NCI-H1092 (cell line): ENCODE data around the gene PADI2.

Source experiments
- DNase-seq: peaks from one replicate; lab custom pipeline; 2025; lab: John Stamatoyannopoulos, UW

PADI2 gene

DNA sequence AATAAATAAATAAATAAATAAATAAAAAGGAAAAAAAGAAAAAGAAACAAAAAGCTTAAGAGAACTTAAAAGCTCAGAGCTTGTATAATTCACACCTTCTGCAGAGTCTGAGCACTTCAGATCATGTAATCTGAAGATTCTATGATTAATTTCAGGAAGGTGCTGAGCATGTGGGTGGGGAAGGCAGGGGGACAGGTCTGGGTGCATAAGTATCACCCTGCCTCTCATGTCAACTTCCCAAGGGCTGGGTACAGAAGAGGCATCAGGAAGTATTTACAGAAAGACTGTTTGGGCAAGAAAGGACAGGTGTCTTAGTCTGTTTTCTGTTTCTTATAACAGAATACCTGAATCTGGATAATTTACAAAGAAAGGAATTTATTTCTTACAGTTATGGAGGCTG lies 20.4 kb upstream of the PADI2 start:
- no peak for DNase-seq

DNA sequence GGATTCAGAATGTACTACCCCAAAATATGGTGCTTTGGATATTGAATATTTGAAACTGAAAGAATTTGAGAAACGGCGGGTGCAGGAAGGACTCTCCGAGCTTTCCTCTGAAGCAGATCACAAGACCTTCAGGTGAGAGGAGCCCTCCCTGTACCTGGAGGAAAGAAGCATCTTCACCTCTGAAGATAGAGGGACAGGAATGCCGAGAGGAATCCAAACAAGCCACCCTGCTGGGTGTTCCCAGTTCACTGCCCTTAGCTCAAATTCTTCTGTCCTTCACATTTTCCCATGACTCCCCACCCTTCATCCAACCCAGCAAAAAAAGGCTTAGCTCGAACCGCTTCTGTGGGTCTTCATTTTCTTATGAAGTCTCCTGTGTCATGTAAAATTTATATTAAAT lies 18.2 kb upstream of the PADI2 start:
- DNase-seq = no peak

DNA sequence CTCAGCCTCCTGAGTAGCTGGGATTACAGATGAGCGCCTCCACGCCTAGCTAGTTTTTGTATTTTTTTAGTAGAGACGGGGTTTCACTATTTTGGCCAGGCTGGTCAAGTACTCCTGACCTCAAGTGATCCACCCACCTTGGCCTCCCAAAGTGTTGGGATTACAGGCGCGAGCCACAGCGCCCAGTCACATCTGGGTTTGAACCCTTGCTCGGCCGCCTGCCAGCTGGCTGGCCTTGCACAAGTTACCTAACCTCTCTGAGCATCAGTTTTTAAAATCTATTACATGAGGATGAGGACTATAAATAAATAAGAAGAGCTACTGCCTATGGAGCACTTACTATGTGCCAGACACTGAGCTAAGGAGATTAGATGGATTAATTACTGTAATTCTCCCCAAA lies 17.7 kb upstream of the PADI2 start:
- DNase-seq = no peak

DNA sequence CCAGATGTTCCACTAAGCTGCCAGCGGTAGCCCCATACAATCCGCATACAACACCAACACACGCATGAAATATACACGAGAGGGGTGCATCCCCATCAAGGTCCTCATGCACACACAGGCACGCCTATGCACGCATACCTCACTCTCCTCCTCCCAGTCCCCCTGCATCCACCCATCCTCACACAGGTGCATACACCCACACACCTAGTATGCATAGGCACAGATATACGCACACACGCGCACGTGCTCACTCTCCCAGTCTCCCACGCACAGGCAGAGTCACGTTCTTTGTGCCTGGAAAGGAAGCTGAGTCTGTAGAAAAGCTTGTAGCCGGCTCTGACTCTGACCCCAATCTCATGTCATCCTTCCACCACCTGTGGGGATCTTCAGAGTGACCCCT lies 16.9 kb upstream of the PADI2 start:
- DNase-seq = no peak

DNA sequence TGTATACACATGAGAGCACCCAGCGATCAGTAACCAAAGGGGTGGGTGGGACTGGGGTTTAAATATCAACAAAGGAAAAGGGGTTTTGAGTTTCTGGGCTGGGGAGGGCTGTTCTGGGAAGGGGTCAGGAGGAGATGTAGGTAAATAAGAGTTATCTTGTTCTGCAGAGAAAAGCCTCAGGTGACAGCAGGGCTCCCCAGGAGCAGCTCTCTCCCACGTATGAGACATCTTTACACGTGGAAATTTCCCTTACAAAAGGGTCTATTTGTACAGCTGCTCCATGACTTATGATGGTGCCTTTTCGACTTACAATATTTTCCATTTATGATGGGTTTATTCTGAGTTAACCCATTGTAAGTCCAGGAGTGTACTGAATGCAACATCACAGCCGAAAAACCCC lies 16.3 kb upstream of the PADI2 start:
- no peak for DNase-seq

DNA sequence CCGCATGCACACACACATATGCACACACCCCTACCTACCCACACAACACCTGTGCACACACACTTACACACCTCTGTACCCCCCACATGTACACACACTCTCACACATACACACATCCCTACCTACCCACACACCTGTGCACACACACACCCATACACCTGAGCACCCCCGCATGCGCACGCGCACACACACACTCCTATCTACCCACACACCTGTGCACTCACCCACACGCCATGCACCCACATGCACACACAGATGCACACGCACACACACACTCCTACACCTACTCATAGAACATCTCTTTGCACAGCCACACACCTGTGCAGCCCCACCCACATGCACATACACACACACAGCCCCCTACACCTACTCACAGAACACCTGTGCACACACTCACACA lies 15.5 kb upstream of the PADI2 start:
- DNase-seq = no peak

DNA sequence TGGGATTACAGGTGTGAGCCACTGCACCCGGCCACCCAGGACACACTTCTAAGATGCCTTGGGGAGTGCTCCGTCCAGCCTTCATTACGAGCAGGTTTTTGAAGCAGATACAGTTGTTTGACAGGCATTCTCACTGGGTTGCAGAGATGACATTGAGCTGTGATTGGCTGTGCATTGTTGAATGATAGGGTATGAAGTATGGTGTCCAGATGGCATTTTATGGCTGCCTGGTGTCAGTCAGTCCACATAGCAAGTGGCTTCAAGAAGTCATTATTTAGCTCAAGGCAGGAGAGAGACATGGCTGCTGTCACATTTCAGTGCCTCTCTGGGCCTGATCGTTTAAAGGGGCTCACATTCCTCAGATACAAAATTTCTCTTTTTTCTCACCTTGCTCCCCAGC lies 14.8 kb upstream of the PADI2 start:
- no peak for DNase-seq

DNA sequence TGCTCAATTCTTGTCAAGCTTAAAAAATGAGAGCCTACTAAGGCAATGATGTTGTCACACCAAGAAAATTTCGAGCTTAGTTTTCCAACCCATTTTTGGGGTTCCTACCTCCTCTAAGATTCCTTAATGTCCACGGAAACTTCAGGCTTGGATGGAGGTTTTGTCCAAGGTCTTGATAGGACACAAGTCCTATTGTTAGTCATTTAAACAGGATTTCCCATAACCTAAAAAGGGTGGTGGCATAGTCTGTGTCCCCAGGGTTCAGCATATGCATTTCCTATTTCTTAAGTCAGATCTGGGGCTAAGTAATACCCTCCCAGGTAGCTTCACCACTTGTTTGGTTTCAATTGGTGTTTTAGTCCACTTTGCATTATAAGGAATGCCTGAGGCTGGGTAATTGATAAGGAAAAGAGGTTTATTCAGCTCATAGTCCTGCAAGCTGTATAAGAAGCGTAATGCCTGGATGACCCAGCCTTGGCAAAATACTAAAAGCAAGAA lies 10.9 kb upstream of the PADI2 start:
- no peak for DNase-seq

DNA sequence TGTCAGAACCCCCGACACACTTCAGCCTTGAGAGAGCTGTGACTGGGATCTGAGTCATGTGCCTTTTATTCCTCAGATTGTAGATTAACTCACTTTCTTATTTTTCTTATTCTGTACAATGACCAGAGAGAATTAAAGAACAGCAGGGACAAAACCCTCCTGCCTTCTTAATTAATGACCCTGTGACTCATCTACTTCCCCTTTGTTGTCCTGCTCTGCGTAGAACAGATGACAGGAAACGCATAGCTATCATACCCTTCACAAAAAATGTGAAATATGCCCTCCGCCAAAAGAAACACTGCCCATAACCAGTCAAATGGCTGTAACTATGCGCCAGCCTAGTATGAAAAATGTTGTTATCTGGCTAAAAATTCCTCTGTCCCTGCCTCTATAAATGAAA lies 9.1 kb upstream of the PADI2 start:
- no peak for DNase-seq

DNA sequence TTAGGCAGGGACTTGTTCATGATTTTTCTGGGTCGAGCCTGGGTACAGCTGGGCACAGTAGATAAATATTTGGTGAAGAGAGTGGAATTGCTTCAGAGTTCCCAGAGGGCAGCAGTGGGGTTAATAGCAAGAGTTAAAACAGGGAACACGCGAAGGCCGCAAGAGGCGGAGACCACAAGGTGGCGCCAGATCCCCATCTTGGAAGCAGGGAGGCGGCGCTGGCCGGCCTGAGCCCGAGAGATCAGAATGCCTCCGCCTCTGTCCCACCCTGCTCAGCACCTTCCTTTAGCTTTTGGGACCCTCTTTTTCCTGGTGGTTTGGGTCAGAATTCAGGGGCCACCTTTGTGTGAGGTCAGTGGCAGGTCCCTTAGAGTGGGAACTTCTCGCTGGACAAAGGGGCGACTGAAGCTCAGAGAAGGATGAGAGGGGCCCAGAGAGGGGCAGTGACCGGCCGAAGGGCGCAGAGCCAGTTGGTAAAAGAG lies 6.5 kb upstream of the PADI2 start:
- peak; percentile 65 for DNase-seq

DNA sequence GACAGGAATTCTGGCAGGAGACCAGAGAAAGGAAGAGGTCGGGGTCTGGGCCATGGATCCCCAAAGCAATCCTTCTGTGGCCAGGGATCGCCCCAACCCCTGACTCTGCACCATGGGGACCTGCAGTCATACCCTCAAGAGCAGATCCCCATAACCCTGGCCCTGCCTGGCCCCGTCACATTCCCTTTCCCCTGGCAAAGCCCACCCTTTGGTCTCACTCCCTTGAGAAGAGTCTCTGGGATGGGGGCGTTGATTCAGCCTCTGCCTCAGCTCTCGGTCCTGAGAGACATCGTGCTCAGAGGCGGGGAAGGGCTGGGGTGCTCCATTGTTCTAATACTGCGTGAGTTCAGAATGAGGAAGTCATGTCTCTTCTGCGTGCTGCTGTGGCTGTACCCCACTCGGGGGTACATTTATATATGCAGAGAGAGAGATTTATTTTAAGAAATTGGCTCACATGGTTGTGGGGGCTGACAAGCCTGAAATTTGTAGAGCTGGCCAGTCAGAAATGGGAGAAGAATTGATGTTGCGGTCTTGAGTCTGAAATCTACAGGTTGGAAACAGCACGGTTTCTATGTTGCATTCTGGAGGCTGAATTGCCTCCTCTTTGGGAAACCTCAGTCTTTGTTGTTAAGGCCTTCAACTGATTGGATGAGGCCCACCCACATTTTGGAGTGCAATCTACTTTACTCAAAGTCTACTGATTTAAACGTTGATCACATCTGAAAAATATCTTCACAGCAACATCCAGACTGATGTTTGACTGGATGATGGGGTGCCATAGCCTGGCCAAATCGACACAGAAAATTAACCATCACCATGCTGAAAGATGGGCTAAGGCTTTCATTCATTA lies 4.2 kb upstream of the PADI2 start:
- no peak for DNase-seq

DNA sequence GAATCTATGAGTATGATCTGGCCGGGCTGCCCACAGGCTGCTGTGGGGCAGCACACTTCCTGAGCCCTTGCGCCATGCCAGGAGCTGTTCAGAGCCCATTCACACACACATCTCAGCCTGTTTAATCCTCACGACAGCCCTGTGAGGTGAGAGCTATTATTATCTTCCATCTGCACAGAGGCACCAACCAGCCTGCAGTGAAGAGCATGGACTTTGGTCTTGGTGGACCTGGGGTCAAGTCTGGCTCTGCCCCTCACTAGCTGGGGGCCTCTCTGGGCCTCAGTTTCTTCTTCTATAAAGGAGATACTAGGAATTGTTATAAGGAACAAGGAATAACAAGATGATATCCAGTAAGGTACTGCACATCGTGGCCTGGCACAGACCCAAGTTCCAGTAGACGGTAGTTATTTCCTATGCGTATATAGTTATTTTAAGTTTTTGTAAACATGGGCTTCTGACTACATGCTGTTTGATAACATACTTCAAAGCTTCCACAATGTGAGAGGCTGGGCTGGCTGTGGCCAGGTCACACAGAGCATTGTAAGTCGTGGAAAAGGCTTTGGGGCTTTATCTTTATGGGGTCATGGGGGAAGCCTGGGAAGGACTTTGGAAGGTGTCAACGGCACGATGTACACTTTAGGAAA lies 3.4 kb upstream of the PADI2 start:
- no peak for DNase-seq

DNA sequence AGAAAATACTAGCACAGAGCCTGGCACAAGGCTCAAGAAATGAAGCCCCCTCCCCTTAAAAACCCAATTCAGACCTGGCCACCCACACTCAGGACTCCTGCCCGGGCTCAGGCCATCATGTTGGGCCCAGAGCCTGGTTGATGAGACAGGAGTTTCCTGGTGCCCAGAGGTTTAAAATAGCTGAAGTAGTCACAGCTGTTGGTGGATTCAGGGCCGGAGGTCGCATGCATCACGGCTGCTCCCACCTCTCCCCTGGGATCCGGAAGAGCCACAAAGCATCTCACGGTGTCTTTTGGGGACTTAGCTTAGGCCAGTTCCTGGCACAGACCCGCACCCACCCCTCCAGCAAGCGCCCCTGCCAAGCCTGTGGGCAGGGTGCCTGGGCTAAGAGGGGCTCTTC lies 2.6 kb upstream of the PADI2 start:
- no peak for DNase-seq

DNA sequence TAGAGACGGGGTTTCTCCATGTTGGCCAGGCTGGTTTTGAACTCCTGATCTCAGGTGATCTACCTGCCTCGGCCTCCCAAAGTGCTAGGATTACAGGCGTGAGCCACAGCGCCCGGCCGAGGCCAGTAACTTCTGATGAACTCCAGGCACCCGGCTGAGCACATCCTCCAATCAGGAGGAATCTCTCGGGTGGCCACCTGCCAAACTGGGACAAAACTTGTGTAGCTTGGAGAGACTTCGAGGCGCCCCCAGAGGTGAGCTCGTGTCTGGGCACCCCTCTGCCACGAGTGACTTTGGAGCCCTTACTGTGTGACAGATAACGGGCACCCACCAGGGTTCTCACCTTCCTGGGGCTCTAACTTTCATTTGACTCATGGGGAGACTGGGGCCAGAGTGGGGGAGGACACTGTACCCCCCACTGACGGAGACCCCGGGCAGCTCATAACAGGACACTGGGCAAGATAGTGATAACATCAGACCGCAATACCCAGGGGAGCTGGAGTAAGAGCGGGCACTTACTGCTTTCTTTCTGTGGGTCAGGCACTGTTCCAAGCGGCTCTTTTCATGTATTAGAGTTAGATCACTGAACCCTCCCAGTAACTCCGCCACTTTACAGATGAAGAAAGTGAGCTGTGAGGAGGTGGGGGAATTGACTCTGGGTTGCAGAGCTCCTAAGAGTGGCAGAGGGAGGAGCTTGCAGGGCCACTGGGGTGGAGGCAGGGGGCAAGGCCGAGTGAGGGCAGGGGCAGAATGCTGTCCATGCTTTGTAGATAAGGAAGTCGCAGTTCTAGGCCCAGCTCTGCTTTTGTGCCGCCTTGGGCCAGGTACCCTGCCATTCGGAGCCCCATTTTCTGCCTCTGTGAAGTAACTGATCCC lies 1.9 kb upstream of the PADI2 start:
- DNase-seq = no peak

DNA sequence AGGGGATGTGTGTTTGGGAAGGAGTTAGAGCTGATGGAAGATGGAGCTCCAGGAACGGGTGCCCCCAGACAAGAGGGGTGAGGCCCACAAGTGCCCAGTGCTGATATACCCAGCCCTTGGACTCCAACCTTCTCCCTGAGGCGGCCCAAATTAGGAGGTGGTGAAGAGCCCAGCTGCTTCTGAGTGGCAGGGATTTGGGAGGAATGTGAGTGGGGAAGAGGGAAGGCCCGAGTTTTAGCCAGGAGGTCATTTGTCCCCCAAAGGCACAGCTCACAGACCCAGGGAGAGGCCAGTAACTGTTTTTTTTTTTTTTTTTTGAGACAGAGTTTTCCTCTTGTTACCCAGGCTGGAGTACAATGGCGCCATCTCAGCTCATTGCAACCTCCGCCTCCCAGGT lies 1.2 kb upstream of the PADI2 start:
- DNase-seq = no peak

DNA sequence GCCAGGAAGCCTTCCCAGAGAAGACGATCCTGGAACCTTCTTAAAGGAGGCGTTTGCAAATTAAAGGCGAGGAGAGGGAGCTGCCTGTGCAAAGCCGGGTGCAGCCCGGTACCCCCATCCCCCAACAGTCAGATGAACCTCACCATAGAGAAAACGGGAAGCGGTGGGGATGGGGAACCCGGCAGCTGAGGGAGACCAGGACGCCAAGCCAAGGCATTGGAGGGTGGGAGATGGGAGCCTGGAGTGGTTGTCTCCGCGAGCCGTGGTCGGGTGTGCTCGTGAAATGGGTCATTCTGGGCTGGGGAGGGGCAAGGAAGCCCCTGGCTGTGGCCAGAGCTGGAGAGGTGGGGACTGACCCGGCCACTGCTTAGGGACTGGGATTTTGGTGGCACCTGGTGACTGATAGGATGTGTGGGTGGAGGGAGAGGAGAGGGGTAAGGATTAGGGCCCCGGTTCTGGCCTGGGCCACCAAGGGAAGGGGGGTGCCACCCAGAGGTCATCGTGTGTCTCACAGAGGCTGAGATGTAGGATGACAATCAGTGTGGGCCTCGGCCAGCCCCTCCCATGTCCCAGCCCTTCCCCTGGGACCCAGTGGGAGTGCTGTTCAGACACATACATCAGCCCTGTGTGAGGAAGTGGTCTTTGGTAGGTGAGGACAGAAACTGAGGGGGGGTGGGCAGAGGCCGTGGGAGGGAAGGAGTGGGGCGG lies 676 bp upstream of the PADI2 start:
- DNase-seq = no peak

DNA sequence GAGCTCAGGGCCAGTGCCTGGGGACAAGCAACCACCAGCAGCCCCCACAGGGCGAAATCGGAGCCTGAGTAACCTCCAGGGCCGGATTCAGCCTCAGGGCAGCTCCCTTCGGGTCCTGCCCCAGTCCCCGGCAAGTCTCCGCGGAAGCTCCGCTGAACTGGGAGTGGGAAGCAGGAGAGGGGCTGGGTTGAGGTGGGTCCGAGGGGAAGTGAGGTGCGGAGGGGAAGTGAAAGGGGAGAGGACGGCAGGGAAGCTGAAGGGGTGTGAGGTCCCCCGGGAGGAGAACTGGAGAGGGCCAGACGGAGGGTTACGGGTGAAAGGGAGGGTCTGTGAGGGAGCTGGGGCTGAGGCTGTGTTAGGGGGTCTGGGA lies 560 bp downstream of the PADI2 start:
- DNase-seq = no peak

DNA sequence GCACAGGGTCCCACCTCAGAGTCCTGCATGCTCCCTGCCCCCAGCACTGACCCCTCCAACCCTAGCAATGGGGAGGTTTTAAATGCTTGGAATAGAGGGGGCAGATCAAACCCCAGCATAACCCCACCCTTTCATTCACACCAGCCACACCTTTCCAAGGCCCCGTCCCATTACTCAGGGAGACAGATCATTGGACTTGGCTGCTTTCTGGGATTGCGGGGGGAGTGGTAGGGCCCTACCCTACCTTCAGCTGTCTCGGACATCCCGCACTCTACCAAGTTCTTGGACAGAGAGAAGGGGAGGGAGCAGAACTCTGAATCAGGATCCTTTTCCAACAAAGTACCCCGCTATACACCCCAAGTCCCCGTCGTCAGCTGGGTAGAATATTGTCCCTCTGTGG lies 983 bp downstream of the PADI2 start:
- no peak for DNase-seq

DNA sequence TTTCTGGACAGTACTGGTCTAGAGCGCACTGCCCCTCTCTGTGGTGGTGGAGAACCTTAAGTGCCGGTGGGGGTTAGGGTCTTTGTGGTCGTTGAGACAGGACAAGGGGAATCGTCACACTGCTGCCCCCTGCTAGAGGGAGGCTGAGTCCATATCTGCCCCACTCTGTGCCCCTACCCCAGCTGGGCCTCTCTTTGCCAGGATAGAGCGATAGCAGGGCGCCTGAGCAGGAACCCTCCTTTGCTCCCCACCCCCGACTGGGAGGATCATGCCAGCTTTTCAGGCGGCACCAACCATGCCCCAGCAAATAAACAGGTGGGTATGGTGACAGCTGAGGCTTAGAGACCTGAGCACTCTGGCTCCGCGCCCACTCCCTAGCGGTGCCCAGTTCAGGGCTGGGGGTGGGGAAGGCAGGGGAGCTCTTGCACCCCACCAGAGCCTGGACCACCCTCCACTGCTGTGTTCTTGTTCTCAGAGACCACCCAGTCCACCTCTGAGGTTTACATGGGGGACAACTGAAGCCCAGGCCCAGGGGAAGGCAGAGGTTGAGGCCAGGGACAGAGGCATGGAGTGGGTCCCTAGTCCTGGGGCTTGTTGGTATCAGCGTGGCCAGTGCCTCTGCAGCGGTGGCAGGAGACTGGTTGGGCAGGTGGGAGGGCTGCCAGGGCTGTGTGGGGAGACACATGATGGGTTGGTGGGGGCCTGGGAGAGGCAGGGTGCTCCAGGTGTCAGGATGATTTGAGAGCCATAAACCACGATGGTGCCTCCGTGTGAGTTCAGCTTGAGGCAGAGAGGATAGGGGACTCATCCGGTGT lies 1.6 kb downstream of the PADI2 start:
- peak; percentile 69 for DNase-seq

DNA sequence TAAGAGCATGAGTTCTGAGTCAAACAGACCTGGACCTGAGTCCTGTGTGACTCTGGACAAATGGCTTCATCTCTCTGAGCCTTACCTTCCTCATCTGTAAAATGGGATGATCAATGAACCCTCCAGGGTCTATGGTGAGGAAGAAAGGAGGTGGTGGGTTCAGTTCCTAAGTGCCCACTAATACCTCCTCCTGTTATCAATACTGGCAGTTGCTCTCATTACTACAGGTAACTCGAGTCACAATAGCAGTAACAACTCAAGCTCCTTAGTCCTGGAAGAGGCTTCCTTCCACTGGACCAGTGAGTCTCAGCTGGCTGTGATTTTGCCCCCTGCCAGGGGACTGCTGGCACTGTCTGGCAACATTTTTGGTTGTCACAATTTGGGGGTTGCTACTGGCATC lies 2.6 kb downstream of the PADI2 start:
- DNase-seq = no peak

DNA sequence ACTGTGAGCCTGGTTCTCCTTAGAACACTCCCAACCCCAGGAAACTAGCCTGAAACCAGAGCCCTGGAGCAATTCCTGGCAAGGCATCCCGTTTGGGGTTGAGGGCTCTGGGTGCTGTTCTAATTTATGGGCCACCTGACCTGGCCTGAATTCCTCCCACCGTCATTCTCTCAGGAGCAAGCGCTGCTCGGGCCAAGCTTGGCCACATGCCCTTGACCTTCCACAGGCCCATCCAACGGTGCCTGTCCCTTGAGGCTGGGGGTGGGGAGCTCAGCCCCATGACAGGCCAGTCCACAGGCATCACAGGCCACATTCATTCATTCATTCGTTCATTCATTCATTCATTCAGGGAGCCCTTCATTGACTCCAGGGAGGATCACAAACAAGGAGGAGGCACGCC lies 5.3 kb downstream of the PADI2 start:
- DNase-seq = no peak
